ENCODE measurements around the gene SPTA1.

Gene SPTA1

DNA sequence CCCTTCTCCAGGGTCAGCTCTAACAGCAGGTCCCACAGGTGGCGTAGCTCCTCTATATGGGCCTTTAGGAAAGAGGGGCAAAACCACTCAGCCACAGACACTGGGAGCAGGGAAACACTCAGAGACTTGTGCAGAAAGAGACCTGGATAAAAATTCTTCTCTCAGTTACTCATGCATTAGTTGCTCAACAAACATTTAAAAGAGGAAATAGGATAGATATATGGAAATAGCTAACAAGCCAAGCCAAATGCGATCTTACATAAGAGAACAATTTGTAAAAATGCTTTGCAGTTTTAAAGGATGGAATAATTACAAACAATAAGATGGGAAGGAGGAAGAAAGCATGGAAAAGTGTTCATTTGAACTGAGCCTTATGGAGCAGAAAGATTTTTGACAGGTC is 4.9 kb downstream of the SPTA1 start:
- DNase-seq, result no peak
- Histone ChIP-seq H3K27ac (no peak overlapping the region), H3K27me3 (ENCODE audit: insufficient read depth, low read depth, severe bottlenecking) (peaks cover 92% of the 10 kb centered on the region), H3K9me3 (ENCODE audit: severe bottlenecking) (no peaks in the 10 kb centered on the region), H3K36me3 (no peaks in the 10 kb centered on the region), H3K4me3 (ENCODE audit: low read depth, low read length) (no peak overlapping the region)
- TF ChIP-seq, protein P1, sequence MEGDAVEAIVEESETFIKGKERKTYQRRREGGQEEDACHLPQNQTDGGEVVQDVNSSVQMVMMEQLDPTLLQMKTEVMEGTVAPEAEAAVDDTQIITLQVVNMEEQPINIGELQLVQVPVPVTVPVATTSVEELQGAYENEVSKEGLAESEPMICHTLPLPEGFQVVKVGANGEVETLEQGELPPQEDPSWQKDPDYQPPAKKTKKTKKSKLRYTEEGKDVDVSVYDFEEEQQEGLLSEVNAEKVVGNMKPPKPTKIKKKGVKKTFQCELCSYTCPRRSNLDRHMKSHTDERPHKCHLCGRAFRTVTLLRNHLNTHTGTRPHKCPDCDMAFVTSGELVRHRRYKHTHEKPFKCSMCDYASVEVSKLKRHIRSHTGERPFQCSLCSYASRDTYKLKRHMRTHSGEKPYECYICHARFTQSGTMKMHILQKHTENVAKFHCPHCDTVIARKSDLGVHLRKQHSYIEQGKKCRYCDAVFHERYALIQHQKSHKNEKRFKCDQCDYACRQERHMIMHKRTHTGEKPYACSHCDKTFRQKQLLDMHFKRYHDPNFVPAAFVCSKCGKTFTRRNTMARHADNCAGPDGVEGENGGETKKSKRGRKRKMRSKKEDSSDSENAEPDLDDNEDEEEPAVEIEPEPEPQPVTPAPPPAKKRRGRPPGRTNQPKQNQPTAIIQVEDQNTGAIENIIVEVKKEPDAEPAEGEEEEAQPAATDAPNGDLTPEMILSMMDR (IDR thresholded peaks at IDR 0.05; ENCODE audit: low read depth, low read length), result no peak

DNA sequence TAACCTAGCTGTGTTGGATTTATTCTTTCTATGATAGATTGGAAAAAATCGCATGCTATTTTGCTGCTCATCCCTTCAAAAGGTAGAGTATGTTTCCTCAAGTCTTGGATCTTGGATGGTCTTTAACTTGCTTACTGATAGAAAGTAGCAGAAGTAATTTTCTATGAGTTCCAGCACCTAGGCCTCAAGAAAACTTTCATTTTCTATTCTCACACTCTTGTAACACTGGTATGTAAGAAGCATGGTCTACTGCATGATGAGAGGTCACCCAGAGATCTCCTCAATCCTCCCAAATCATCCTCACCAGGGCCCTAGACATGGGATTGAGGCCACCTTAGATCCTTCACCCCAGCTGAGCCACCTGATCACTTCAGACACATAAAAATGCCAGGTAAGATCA is 7.2 kb downstream of the SPTA1 start:
- DNase-seq, result no peak
- TF ChIP-seq, protein P1 (IDR thresholded peaks at IDR 0.05; ENCODE audit: low read depth, low read length), result no peak
- Histone ChIP-seq H3K4me3 (ENCODE audit: low read depth, low read length) (no peak overlapping the region), H3K9me3 (ENCODE audit: severe bottlenecking) (no peaks in the 10 kb centered on the region), H3K27ac (no peak overlapping the region), H3K36me3 (no peaks in the 10 kb centered on the region), H3K27me3 (ENCODE audit: insufficient read depth, low read depth, severe bottlenecking) (peaks cover 94% of the 10 kb centered on the region)

DNA sequence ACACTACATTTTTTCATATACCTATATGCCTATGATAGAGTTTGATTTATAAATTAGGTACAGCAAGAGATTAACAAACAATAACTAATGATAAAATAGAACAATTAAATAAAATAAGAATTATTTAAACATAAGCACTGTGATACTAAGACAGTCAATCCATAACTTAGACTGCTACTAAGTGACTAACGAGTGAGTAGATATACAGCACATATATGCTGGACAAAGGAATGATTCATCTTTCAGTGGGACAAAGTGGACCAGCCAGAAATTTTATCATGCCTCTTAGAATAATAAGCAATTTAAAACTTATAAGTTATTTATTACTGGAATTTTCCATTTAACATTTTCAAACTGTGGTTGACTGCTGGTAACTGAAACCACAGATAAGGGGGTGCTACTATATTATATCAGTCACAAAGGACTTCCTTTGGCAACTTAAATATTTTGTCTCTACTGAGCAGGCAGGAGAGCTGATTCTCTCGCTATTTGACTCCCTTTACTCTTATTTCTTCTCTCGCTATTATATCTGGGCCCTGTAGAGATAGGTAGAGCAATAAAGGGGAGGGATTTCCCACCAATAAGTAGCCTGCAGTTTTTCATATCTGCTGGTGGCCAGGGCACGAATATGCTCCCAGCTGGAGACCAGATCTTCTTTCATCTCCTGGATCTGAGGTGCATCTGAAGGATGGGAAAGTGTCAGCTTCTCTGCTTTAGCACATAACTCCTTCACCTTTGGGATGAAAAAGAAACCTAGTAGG is 10.8 kb downstream of the SPTA1 start:
- Histone ChIP-seq H3K36me3 (no peaks in the 10 kb centered on the region), H3K9me3 (ENCODE audit: severe bottlenecking) (no peaks in the 10 kb centered on the region), H3K4me3 (ENCODE audit: low read depth, low read length) (no peak overlapping the region), H3K27ac (no peak overlapping the region), H3K27me3 (ENCODE audit: insufficient read depth, low read depth, severe bottlenecking) (peaks cover 91% of the 10 kb centered on the region)
- no peak for DNase-seq
- TF ChIP-seq, protein P1 (IDR thresholded peaks at IDR 0.05; ENCODE audit: low read depth, low read length), result no peak

GRCh38 chr1:158674302-158674701 is 12.2 kb downstream of the SPTA1 start:
- Histone ChIP-seq H3K36me3 (no peaks in the 10 kb centered on the region), H3K9me3 (ENCODE audit: severe bottlenecking) (no peaks in the 10 kb centered on the region), H3K27me3 (ENCODE audit: insufficient read depth, low read depth, severe bottlenecking) (peaks cover 92% of the 10 kb centered on the region), H3K27ac (no peak overlapping the region), H3K4me3 (ENCODE audit: low read depth, low read length) (no peak overlapping the region)
- no peak for DNase-seq
- TF ChIP-seq, protein P1 (IDR thresholded peaks at IDR 0.05; ENCODE audit: low read depth, low read length), result no peak

- TF ChIP-seq, protein P1 (IDR thresholded peaks at IDR 0.05; ENCODE audit: low read depth, low read length), result no peak
- peaks cover 86% of the 10 kb centered on the region for H3K27me3 ChIP-seq (ENCODE audit: insufficient read depth, low read depth, severe bottlenecking)
- no peak for DNase-seq
Observed at GRCh38 chr1:158666037-158666436, 20.5 kb downstream of the SPTA1 start.

DNA sequence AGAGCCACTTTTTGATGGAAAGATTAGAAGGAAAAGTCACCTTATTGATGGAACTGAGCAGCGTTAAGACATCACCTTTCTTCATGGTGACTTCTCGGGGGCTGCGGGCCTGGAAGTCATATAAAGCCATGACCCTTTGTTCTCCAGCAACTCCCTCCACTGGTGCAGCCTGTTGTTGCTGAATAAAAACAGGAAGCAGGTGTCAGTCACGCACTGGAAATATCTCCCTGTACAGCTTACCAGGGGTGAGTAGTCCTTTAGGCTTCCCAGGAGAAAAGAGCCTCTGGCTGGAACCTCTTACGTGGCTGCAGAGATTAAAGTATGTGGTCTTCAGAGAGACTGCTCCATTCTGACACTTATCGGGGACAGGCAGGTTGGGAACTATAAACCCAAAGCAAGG is 31.9 kb downstream of the SPTA1 start:
- DNase-seq, result no peak
- no peak overlapping the region for H3K27ac ChIP-seq

More at GRCh38 chr1:158666037-158666436, 20.5 kb downstream of the SPTA1 start:
- Histone ChIP-seq H3K4me3 (ENCODE audit: low read depth, low read length) (no peak overlapping the region), H3K36me3 (no peaks in the 10 kb centered on the region), H3K9me3 (ENCODE audit: severe bottlenecking) (no peaks in the 10 kb centered on the region), H3K27ac (no peak overlapping the region)

More for the DNA sequence above, 31.9 kb downstream of the SPTA1 start:
- TF ChIP-seq, protein P1 (IDR thresholded peaks at IDR 0.05; ENCODE audit: low read depth, low read length), result no peak
- H3K9me3 ChIP-seq (ENCODE audit: severe bottlenecking), result no peaks in the 10 kb centered on the region
- H3K36me3 ChIP-seq, result no peaks in the 10 kb centered on the region
- no peak overlapping the region for H3K4me3 ChIP-seq (ENCODE audit: low read depth, low read length)
- peaks cover 93% of the 10 kb centered on the region for H3K27me3 ChIP-seq (ENCODE audit: insufficient read depth, low read depth, severe bottlenecking)

Data from WERI-Rb-1 (cell line).